HG03095 (cell line): ENCODE results near the gene REEP6.

Source experiments
- ATAC-seq: cut with Tn5 transposase; IDR thresholded peaks from one replicate; pipeline ENCODE4 v1.9.1; 2021; ENCODE audit warnings: moderate library complexity; ENCODE audit not compliant: unreplicated experiment

The REEP6 gene

DNA sequence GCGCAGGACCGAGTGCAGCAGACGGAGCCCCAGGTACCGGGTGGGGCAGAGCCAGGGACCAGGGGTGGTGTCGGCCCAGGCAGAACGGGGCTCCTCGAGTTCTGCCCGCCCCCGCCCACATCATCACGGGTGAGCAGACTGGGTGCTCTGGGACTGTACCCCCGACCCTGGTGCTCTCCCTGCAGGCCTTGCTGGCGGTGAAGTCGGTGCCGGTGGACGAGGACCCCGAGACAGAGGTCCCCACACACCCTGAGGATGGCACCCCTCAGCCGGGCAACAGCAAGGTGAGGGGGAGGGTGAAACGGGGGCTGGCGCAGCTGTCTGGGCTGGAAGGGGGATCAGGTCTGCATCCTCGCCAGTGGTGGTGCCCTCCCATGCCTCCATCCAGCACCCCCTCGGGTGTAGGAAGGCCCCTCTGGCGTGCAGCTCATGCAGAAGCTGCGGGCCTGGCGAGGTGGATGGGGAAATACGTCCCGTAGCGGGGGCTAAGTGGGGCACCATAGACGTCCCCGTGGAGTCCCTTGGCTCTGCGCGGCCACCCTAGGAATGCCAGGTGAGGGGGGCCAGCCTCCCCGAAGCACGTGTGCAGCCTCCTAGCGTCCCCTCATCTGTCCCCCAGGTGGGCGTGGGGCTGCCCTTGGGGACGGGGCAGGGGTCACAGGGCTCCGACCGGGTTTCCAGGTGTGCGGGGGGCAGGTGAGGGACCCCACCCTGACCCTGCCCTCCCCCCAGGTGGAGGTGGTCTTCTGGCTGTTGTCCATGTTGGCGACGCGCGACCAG is 34.7 kb upstream of the REEP6 start:
- no peak for ATAC-seq

DNA sequence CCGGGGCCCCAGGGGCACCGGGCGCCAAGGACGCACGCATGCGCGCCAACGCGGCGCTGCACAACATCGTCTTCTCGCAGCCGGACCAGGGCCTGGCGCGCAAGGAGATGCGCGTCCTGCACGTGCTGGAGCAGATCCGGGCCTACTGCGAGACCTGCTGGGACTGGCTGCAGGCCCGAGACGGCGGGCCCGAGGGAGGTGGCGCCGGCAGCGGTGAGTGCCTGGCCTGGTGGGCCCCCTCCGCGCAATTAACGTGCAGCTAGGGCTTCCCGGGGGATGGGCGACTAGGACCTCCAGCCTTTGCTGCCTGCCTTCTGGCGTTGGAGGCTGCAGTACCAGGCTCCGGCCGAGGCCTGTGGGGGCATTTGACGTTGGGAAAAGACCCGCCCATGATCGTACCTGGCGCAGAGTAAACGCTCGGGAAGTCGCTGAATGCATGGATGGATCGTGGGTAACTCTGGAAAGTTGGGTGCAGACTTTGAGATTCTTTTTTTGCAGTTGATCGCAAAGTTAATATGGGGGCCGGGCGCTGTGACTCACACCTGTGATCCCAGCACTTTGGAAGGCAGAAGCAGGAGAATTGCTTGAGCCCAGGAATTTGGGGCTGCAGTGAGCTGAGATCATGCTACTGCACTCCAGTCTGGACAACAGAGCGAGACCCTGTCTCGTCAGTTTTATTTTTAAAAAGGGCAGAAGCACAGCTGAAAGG is 33.8 kb upstream of the REEP6 start:
- no peak for ATAC-seq

DNA sequence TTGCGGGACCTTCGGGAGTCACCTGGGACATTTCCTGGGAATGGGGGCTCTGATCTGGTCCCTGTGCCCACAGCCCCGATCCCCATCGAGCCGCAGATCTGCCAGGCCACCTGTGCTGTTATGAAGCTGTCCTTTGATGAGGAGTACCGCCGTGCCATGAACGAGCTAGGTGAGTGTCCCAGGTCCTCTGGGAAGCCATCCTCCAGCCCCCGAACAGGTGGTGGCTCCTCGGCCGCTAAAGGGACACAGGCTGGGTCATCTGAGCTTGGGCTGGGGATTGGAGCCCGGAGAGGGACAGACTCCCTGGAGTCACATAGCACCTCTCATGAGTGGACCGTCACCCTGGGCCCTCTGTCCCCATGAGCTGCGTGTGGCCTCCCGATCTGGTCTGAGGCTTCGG is 33.1 kb upstream of the REEP6 start:
- ATAC-seq, result no peak

DNA sequence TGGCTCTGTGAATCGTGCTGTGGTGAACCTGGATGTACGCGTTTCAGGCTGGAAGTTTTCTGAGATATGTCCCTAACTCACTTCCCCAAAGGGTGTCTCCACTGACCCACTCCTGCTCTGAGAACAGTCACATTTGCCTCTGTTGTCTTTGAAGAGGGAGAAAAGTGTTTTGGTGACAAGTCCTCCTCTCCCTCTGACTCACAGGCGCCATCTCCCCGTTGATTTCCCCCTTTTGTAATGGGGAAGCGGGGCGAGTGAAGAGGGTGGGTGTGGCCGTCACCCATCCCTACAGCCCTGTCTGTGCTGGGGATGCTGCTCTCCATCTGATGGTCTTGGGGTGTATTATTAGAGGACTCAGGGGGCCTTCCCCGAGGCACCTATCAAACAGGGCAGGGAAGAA is 31.5 kb upstream of the REEP6 start:
- ATAC-seq, result no peak

DNA sequence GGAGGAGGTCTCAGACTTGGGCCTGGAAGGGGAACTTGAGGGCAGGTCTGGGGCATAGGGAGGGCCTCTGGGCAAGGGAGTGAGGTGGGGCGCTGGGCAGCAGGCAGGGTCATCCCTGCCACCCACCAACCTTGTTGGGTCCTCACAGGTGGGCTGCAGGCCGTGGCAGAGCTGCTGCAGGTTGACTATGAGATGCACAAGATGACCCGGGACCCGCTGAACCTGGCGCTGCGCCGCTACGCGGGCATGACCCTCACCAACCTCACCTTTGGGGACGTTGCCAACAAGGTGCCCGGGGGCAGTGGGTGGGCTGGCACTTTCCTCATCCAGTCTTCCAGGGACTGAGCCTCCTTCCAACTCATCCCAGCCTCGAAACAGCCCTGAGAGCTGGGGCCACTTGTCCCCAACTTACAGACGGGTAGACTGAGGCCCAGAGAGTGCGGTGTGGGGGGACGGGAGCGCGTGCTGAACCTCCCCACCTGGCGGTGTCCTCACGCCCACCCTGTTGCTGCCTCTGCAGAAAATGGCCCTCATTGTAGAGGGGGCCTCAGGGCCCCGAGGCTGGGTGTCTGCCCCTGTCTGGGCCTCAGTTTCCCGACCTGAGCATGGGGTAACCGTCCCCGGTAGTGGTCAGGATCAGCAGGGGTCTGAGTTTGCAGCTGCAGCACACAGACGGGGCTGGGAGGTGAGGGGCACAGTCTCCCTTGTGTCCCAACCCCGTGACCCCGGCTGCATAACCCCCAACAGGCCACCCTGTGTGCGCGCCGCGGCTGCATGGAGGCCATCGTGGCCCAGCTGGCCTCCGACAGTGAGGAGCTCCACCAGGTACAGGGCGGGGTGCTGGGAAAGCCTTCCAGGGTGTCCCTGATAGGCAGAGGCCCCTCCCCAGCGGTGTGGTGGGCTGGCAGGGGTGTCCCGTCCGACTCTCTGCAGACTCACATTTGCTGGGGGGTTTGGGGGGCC is 30.7 kb upstream of the REEP6 start:
- no peak for ATAC-seq

DNA sequence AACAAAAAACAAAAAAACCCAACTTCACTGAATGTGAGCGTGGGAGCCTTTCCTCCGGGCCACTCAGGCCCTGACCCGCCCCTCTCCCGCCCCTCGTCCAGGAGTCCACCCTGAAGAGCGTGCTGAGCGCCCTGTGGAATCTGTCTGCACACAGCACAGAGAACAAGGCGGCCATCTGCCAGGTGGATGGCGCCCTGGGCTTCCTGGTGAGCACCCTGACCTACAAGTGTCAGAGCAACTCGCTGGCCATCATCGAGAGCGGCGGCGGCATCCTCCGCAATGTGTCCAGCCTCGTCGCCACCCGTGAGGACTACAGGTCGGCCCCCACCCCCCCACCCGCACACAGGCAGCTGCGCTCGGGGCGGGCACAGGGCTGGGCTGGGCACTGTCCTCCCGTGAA is 29.1 kb upstream of the REEP6 start:
- no peak for ATAC-seq

DNA sequence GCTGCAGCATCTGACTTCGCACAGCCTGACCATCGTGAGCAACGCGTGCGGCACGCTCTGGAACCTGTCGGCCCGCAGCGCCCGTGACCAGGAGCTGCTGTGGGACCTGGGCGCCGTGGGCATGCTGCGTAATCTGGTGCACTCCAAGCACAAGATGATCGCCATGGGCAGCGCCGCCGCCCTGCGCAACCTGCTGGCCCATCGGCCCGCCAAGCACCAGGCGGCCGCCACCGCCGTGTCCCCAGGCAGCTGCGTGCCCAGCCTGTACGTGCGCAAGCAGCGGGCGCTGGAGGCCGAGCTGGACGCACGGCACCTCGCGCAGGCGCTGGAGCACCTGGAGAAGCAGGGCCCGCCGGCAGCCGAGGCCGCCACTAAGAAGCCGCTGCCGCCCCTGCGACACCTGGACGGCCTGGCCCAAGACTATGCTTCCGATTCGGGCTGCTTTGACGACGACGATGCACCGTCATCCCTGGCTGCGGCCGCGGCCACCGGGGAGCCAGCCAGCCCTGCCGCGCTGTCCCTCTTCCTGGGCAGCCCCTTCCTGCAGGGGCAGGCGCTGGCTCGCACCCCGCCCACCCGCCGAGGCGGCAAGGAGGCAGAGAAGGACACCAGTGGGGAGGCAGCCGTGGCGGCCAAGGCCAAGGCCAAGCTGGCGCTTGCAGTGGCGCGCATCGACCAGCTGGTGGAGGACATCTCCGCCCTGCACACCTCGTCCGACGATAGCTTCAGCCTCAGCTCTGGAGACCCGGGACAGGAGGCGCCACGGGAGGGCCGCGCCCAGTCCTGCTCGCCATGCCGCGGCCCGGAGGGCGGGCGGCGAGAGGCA is 25.6 kb upstream of the REEP6 start:
- no peak for ATAC-seq

DNA sequence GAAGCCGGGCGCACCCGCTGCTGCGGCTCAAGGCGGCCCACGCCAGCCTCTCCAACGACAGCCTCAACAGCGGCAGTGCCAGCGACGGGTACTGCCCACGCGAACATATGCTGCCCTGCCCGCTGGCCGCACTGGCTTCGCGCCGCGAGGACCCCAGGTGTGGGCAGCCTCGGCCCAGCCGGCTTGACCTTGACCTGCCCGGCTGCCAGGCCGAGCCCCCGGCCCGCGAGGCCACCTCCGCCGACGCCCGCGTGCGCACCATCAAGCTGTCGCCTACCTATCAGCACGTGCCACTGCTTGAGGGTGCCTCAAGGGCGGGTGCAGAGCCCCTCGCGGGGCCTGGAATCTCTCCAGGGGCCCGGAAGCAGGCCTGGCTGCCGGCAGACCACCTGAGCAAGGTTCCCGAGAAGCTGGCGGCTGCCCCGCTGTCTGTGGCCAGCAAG is 24.9 kb upstream of the REEP6 start:
- ATAC-seq, result no peak

DNA sequence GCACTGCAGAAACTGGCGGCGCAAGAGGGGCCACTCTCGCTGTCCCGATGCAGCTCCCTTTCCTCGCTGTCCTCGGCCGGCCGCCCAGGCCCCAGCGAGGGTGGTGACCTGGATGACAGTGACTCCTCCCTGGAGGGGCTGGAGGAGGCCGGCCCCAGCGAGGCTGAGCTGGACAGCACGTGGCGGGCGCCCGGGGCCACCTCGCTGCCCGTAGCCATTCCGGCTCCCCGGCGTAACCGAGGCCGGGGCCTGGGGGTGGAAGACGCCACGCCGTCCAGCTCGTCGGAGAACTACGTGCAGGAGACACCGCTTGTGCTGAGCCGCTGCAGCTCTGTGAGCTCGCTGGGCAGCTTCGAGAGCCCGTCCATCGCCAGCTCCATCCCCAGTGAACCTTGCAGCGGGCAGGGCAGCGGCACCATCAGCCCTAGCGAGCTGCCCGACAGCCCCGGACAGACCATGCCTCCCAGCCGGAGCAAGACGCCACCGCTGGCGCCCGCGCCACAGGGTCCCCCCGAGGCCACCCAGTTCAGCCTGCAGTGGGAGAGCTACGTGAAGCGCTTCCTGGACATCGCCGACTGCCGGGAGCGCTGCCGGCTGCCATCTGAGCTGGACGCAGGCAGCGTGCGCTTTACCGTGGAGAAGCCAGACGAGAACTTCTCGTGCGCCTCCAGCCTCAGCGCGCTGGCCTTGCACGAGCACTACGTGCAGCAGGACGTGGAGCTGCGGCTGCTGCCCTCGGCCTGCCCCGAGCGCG is 24.3 kb upstream of the REEP6 start:
- no peak for ATAC-seq

DNA sequence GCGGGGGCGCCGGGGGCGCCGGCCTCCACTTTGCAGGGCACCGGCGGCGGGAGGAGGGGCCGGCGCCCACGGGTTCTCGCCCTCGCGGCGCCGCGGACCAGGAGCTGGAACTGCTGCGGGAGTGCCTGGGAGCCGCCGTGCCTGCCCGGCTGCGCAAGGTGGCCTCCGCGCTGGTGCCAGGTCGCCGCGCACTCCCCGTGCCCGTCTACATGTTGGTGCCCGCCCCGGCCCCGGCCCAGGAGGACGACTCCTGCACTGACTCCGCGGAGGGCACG is 23.8 kb upstream of the REEP6 start:
- no peak for ATAC-seq

DNA sequence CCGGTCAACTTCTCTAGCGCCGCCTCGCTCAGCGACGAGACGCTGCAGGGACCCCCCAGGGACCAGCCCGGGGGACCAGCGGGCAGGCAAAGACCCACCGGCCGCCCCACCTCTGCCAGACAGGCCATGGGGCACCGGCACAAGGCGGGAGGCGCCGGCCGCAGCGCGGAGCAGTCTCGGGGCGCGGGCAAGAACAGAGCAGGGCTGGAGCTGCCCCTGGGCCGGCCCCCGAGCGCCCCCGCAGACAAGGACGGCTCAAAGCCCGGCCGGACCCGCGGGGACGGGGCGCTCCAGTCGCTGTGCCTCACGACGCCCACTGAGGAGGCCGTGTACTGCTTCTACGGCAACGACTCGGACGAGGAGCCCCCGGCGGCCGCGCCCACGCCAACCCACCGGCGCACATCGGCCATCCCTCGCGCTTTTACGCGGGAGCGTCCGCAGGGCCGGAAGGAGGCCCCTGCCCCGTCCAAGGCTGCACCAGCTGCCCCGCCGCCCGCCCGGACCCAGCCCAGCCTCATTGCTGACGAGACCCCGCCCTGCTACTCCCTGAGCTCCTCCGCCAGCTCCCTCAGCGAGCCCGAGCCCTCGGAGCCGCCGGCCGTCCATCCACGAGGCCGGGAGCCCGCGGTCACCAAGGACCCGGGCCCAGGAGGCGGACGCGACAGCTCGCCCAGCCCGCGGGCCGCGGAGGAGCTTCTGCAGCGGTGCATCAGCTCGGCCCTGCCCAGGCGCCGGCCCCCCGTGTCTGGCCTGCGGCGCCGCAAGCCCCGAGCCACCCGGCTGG is 23.3 kb upstream of the REEP6 start:
- ATAC-seq, result no peak

DNA sequence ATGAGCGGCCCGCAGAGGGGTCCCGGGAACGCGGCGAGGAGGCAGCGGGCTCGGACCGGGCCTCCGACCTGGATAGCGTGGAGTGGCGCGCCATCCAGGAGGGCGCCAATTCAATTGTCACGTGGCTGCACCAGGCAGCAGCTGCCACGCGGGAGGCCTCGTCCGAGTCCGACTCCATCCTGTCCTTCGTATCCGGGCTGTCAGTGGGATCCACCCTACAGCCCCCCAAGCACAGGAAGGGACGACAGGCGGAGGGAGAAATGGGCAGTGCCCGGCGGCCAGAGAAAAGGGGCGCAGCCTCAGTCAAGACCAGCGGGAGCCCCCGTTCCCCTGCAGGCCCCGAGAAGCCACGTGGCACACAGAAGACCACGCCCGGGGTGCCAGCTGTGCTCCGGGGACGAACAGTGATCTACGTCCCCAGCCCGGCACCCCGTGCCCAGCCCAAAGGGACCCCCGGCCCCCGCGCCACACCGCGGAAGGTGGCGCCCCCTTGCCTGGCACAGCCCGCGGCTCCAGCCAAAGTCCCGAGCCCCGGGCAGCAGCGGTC is 22.6 kb upstream of the REEP6 start:
- ATAC-seq, result no peak

DNA sequence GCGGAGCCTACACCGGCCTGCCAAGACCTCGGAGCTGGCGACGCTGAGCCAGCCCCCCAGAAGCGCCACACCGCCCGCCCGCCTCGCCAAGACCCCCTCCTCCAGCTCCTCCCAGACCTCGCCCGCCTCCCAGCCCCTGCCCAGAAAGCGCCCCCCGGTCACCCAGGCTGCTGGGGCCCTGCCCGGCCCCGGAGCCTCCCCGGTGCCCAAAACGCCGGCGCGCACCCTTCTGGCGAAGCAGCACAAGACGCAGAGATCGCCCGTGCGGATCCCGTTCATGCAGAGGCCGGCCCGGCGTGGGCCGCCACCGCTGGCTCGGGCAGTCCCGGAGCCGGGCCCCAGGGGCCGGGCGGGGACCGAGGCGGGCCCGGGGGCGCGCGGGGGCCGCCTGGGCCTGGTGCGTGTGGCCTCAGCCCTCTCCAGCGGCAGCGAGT is 22.1 kb upstream of the REEP6 start:
- no peak for ATAC-seq

DNA sequence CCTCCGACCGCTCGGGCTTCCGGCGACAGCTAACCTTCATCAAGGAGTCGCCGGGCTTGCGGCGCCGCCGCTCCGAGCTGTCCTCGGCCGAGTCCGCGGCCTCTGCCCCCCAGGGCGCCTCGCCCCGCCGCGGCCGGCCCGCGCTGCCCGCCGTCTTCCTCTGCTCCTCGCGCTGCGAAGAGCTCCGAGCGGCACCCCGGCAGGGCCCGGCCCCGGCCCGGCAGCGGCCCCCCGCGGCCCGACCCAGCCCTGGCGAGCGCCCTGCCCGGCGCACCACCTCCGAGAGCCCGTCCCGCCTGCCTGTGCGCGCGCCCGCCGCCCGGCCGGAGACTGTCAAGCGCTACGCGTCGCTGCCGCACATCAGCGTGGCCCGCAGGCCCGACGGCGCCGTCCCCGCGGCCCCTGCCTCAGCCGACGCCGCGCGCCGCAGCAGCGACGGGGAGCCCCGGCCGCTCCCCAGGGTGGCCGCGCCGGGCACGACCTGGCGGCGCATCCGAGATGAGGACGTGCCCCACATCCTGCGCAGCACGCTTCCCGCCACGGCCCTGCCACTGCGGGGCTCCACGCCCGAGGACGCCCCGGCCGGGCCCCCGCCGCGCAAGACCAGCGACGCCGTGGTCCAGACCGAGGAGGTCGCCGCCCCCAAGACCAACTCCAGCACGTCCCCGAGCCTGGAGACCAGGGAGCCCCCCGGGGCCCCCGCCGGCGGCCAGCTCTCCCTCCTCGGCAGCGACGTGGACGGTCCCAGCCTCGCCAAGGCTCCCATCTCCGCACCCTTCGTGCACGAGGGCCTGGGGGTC is 21.5 kb upstream of the REEP6 start:
- ATAC-seq, result no peak

DNA sequence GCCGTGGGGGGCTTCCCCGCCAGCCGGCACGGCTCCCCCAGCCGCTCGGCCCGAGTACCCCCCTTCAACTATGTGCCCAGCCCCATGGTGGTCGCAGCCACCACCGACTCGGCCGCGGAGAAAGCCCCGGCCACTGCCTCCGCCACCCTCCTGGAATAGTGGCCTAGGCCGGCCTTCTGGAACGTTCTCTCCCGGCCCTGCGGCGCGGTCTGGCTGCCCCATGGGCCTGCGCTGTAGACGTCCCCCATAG is 21.0 kb upstream of the REEP6 start:
- ATAC-seq, result no peak

DNA sequence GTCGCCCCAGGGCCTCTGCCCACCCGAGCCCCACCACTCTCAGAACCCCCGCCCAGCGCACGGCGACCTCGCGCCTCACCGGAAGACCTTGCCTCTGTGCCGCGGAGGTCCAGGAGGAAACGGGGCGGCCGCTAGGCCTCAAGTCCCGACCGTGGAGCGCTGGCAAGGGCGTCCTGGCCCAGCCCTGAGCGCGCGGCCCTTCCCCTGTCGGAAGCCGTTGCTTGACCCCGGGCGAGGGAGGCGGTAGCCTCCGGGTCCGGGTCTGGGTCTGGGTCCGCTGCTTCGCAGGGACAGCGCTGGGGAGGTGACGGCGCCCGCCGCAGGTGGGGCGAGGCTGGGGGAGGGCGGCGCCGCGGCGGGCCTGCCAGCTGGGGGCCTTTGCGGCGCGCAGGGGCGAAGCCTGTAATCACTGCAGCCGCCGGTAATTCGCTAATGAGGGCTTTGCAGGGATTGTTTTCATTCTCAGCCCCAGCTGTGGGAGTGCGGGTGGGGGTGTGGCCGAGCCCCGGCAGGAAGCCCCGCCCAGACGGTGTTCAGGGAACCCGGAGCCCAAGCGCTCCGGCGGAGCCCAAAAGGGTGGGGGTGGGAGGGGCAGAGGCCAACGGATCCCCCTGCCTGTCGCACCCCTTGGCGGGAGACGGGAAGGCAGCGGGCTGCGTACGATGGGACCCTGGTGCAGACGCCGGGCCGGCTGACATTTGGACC is 20.5 kb upstream of the REEP6 start:
- no peak for ATAC-seq

DNA sequence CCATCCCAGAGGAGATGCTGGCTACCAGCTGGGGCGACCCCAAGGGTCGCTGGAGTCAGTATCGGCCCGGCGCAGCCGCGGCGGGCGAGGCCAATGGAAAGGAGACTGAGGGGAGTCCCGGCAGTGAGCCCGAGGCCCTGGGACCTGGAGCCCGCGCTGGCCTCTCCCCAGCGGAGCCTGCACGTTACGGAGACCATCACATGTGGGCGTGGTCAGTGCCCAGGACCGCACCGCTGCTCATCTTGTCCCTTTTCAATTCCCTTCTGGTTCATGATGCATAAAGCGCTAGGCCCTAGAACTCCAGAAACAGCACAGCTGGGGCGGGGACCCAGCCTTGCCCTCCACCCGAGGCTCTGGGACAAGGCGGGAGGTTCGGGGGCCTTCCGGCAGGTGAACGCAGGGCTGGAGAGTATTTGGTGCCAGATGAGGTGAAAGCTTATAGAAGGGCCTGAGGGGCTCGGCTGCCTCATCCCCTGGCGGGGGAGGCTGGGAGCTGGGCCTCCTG is 19.9 kb upstream of the REEP6 start:
- ATAC-seq, result no peak
